ENCODE data around the gene NES.

NES gene

GRCh38 chr1:156647351-156647750 lies 29.9 kb downstream of the NES start:
- TF ChIP-seq Cebpa-rat (IDR thresholded peaks at IDR 0.05) = no peak
- Histone ChIP-seq H3K4me2 (no peak overlapping the region), H3K27ac (no peak overlapping the region), H3K36me3 (no peaks in the 10 kb centered on the region), H3K9ac (no peak overlapping the region), H3K9me3 (no peaks in the 10 kb centered on the region), H3K4me1 (peaks cover 29% of the 10 kb centered on the region), H3K27me3 (peaks cover 99% of the 10 kb centered on the region), H4K20me1 (peaks cover 61% of the 10 kb centered on the region), H3K4me3 (no peak overlapping the region)

DNA sequence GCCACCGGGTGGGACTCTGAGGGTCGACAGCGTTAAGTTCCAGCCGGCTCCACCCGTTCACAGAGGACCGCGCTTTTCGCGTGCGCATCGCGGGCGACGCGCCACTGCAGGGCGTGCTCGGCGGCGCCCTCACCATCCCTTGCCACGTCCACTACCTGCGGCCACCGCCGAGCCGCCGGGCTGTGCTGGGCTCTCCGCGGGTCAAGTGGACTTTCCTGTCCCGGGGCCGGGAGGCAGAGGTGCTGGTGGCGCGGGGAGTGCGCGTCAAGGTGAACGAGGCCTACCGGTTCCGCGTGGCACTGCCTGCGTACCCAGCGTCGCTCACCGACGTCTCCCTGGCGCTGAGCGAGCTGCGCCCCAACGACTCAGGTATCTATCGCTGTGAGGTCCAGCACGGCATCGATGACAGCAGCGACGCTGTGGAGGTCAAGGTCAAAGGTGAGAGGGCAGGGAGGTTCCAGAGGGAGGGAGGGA lies 30.4 kb downstream of the NES start:
- Histone ChIP-seq H3K4me3 (no peak overlapping the region), H3K9me3 (no peaks in the 10 kb centered on the region), H4K20me1 (peaks cover 62% of the 10 kb centered on the region), H3K27me3 (peaks cover 99% of the 10 kb centered on the region), H3K4me1 (peaks cover 33% of the 10 kb centered on the region), H3K9ac (no peak overlapping the region), H3K27ac (no peak overlapping the region), H3K36me3 (no peaks in the 10 kb centered on the region), H3K4me2 (no peak overlapping the region)
- no peak for TF ChIP-seq Cebpa-rat (IDR thresholded peaks at IDR 0.05)

DNA sequence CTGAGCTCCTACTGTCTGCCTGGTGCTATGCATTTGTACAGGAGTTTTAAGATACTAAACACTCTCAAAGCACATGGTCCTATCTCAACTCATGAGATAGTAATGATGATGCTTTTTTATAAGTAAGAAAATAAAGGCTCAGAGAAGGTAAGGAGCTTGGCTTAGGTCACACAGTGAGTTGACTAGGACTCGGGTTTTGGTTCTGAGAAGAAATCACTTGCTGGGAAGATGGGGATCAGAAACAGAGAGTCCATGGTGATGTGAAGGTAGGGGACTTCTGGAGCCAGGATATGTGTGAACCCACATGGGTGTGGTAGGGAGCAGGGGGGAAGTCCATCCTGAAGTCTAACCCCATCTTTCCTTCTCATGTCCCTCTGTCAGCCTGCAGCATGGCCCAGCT lies 31.5 kb downstream of the NES start:
- peaks cover 99% of the 10 kb centered on the region for H3K27me3 ChIP-seq
- no peak for TF ChIP-seq Cebpa-rat (IDR thresholded peaks at IDR 0.05)
- H3K36me3 ChIP-seq = no peaks in the 10 kb centered on the region
- H4K20me1 ChIP-seq = peaks cover 58% of the 10 kb centered on the region
- H3K4me1 ChIP-seq = peaks cover 37% of the 10 kb centered on the region
- no peak overlapping the region for H3K9ac ChIP-seq
- H3K4me2 ChIP-seq = no peak overlapping the region
- no peak overlapping the region for H3K27ac ChIP-seq
- H3K9me3 ChIP-seq = no peaks in the 10 kb centered on the region
- H3K4me3 ChIP-seq = no peak overlapping the region

GRCh38 chr1:156645056-156645455 lies 32.2 kb downstream of the NES start:
- H3K9me3 ChIP-seq = no peaks in the 10 kb centered on the region
- peaks cover 60% of the 10 kb centered on the region for H4K20me1 ChIP-seq
- H3K27me3 ChIP-seq = peaks cover 99% of the 10 kb centered on the region

DNA sequence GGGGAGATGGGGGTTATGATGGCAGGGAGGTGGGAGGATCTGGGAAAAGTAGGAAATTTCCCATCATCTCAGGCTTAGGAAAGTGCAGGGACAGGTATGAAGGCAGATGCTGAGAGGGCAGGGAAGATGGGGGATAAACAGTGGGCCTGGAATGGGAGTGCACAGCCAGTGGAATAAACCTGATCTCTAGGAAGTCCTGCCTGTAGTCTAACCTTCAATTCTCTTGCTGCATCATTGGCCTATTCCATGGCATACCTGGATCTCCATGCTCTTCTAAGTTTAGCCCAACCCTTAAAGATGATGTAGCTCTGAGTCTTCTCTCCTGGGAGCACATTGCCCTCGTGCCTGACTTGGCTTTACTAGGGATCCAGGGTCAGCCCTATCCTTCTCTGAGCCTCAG lies 32.6 kb downstream of the NES start:
- H3K4me1 ChIP-seq = peaks cover 37% of the 10 kb centered on the region
- peaks cover 60% of the 10 kb centered on the region for H4K20me1 ChIP-seq
- no peaks in the 10 kb centered on the region for H3K9me3 ChIP-seq
- H3K36me3 ChIP-seq = no peaks in the 10 kb centered on the region
- no peak overlapping the region for H3K4me2 ChIP-seq
- no peak for TF ChIP-seq Cebpa-rat (IDR thresholded peaks at IDR 0.05)
- H3K9ac ChIP-seq = no peak overlapping the region
- H3K27me3 ChIP-seq = peaks cover 99% of the 10 kb centered on the region
- H3K4me3 ChIP-seq = no peak overlapping the region
- H3K27ac ChIP-seq = no peak overlapping the region

More at GRCh38 chr1:156645056-156645455, 32.2 kb downstream of the NES start:
- no peak for TF ChIP-seq Cebpa-rat (IDR thresholded peaks at IDR 0.05)
- Histone ChIP-seq H3K36me3 (no peaks in the 10 kb centered on the region), H3K4me2 (no peak overlapping the region), H3K4me3 (no peak overlapping the region), H3K9ac (no peak overlapping the region), H3K4me1 (peaks cover 37% of the 10 kb centered on the region), H3K27ac (no peak overlapping the region)

DNA sequence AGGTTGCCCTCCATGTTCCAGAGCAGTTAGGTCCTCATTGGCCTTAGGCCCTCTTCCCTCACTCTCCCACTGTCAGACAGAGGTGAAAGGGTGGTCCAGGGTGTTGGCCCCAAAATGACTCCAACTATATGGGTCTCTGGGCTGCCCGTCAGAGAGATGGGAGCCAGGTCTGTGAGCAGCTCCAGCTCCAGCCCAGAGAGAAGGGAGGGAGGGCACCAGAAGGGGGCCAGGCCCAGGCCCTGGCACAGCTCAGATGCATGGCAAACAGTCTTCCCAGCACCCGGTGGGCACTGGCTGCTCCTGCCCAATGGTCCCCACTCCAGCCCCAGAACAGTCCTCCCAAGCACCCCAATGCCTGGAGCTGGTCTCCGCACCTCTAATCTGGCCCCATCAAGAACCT lies 33.1 kb downstream of the NES start:
- H3K27me3 ChIP-seq = peaks cover 99% of the 10 kb centered on the region

DNA sequence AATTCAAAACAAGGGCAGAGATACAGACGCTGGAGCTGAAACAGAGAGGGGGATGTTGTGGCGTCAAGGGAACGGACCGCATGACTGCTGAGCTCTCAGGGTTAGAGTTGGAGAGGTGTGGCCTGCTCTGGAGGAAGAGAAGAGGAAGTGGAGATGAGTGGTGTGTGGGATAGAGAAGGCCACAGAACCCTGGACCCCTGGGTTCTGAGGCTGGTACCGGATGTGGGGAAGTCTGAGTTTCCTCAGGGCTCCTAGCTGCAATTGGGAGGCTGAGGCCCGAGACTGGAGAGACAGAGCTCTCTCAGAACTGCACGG lies 33.5 kb downstream of the NES start:
- no peak for TF ChIP-seq Cebpa-rat (IDR thresholded peaks at IDR 0.05)
- Histone ChIP-seq H3K9me3 (no peaks in the 10 kb centered on the region), H3K27ac (no peak overlapping the region), H3K4me1 (peaks cover 37% of the 10 kb centered on the region), H3K27me3 (peaks cover 99% of the 10 kb centered on the region), H3K4me2 (peak overlapping the region; percentile 58), H3K4me3 (no peak overlapping the region), H3K9ac (no peak overlapping the region), H3K36me3 (no peaks in the 10 kb centered on the region), H4K20me1 (peaks cover 67% of the 10 kb centered on the region)

More for the DNA sequence above, 33.1 kb downstream of the NES start:
- H3K4me1 ChIP-seq = peaks cover 37% of the 10 kb centered on the region
- peaks cover 65% of the 10 kb centered on the region for H4K20me1 ChIP-seq
- H3K36me3 ChIP-seq = no peaks in the 10 kb centered on the region
- no peaks in the 10 kb centered on the region for H3K9me3 ChIP-seq
- no peak overlapping the region for H3K27ac ChIP-seq
- no peak overlapping the region for H3K9ac ChIP-seq
- peak overlapping the region; percentile 58 for H3K4me2 ChIP-seq
- H3K4me3 ChIP-seq = no peak overlapping the region
- no peak for TF ChIP-seq Cebpa-rat (IDR thresholded peaks at IDR 0.05)

GRCh38 chr1:156643049-156643777 lies 34.0 kb downstream of the NES start:
- Histone ChIP-seq H4K20me1 (peaks cover 67% of the 10 kb centered on the region), H3K4me3 (no peak overlapping the region), H3K9me3 (no peaks in the 10 kb centered on the region), H3K4me2 (peak overlapping the region; percentile 58), H3K9ac (no peak overlapping the region), H3K4me1 (peaks cover 34% of the 10 kb centered on the region), H3K27ac (no peak overlapping the region), H3K27me3 (peaks cover 99% of the 10 kb centered on the region), H3K36me3 (no peaks in the 10 kb centered on the region)
- no peak for TF ChIP-seq Cebpa-rat (IDR thresholded peaks at IDR 0.05)

GRCh38 chr1:156642265-156643048 lies 34.8 kb downstream of the NES start:
- peaks cover 30% of the 10 kb centered on the region for H3K4me1 ChIP-seq
- peaks cover 97% of the 10 kb centered on the region for H3K27me3 ChIP-seq
- peaks cover 64% of the 10 kb centered on the region for H4K20me1 ChIP-seq
- no peak overlapping the region for H3K27ac ChIP-seq
- peak overlapping the region; percentile 55 for H3K4me2 ChIP-seq
- TF ChIP-seq Cebpa-rat (IDR thresholded peaks at IDR 0.05) = no peak
- H3K36me3 ChIP-seq = no peaks in the 10 kb centered on the region
- peak overlapping the region; percentile 53 for H3K4me3 ChIP-seq
- no peak overlapping the region for H3K9ac ChIP-seq
- no peaks in the 10 kb centered on the region for H3K9me3 ChIP-seq

DNA sequence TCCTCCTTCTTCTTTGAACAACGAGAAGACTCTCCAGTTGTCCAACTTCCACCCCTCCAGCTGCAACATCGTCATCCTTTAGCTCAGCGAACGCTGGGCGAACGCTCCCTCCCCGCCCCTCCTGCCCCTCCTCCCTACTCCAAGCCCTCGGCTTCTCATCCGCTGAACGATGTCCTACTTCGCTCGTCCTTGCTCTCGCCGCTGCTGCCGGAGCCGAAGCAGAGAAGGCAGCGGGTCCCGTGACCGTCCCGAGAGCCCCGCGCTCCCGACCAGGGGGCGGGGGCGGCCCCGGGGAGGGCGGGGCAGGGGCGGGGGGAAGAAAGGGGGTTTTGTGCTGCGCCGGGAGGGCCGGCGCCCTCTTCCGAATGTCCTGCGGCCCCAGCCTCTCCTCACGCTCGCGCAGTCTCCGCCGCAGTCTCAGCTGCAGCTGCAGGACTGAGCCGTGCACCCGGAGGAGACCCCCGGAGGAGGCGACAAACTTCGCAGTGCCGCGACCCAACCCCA lies 35.4 kb downstream of the NES start, which contains the start of gene BCAN:
BCAN (plus strand) TSS at position 357 of the 504 bp plus-strand sequence. CDS start 3,938 bp downstream, outside the sequence.
- H3K4me3 ChIP-seq = peak within 1 kb of the TSS; percentile 53
- H3K4me2 ChIP-seq = peak within 1 kb of the TSS; percentile 55
- H3K36me3 ChIP-seq = no peaks in the 10 kb centered on the region
- no peaks in the 10 kb centered on the region for H3K9me3 ChIP-seq
- H3K27ac ChIP-seq = no peak within 1 kb of the TSS
- H3K9ac ChIP-seq = no peak within 1 kb of the TSS
- TF ChIP-seq Cebpa-rat (IDR thresholded peaks at IDR 0.05) = no peak
- peaks cover 91% of the 10 kb centered on the region for H3K27me3 ChIP-seq
- peaks cover 62% of the 10 kb centered on the region for H4K20me1 ChIP-seq
- H3K4me1 ChIP-seq = peaks cover 30% of the 10 kb centered on the region
